Measurements from ENCODE around the gene ZNF420.

Gene ZNF420

GRCh38 chr19:37172368-37173366 is 94.4 kb downstream of the ZNF420 start, which contains the start of gene ZNF585A:
ZNF585A (minus strand) TSS chr19:37172695; CDS start chr19:37169910, 2,785 bp downstream.
- peak; percentile 89 for DNase-seq (ENCODE audit: extremely low spot score)
- ChIA-PET POLR2A (interaction anchor here (0.6 to 1.3 kb wide), 4 partner anchors 14 to 684 kb away, joined by 3 to 6 read pairs (median 4); partner anchors contain the start of genes ZNF345, ZNF383 and ZNF566), CTCF (interaction anchor here (0.6 kb wide), 1 partner anchor 735 kb away, joined by 3 read pairs; no protein-coding TSS in a partner anchor)
- TF ChIP-seq ARNT (IDR thresholded peaks at IDR 0.05) (no peak), TARDBP (IDR thresholded peaks at IDR 0.05) (no peak), FOXM1 (IDR thresholded peaks at IDR 0.05; ENCODE audit: borderline replicate concordance) (no peak), HDGF (IDR thresholded peaks at IDR 0.05; ENCODE audit: borderline replicate concordance) (no peak), L3MBTL2 (conservative IDR thresholded peaks at IDR 0.05) (peak; percentile 72), CTBP1 (IDR thresholded peaks at IDR 0.05; ENCODE audit: borderline replicate concordance) (no peak), FOXK2 (IDR thresholded peaks at IDR 0.05) (peak; percentile 87), BHLHE40 (IDR thresholded peaks at IDR 0.05; ENCODE audit: borderline replicate concordance) (no peak), ZNF384 (IDR thresholded peaks at IDR 0.05) (no peak), SUZ12 (IDR thresholded peaks at IDR 0.05) (no peak), NFRKB (IDR thresholded peaks at IDR 0.05) (no peak), ELF4 (IDR thresholded peaks at IDR 0.05) (peak; percentile 71)
- TF ChIP-seq, protein P1, sequence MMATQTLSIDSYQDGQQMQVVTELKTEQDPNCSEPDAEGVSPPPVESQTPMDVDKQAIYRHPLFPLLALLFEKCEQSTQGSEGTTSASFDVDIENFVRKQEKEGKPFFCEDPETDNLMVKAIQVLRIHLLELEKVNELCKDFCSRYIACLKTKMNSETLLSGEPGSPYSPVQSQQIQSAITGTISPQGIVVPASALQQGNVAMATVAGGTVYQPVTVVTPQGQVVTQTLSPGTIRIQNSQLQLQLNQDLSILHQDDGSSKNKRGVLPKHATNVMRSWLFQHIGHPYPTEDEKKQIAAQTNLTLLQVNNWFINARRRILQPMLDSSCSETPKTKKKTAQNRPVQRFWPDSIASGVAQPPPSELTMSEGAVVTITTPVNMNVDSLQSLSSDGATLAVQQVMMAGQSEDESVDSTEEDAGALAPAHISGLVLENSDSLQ (IDR thresholded peaks at IDR 0.05): peak; percentile 30; the same call in 1 of the 2 replicates
